GM12878 (cell line): ENCODE measurements around the gene TSC22D4. TPM values are rescaled to one million over a fixed set of nuclear protein-coding genes. Genes with fewer than 3 reads are reported as not detected.

Source experiments
- ATAC-seq: fragments of 200-7000 bp; cut with Tn5 transposase; 3 replicates; pipeline ENCODE4 v1.9.1; 2020; ENCODE audit warnings: mild to moderate bottlenecking, moderate library complexity
- BruUV-seq: library from RNA; stranded (reverse); fragments of 400-500 nt; replicated peaks from 2 replicates; lab custom pipeline; 2021; lab: Mats Ljungman, UMichigan
- CTCF ChIA-PET: fragments of 300-600 bp; sonication (Branson Sonifier 250); formaldehyde crosslinking; extraction: SDS; loops from one replicate; lab custom pipeline; 2021; ENCODE audit warnings: inconsistent platforms; lab: Yijun Ruan, JAX
- POLR2A ChIA-PET: fragments of 350-600 bp; formaldehyde crosslinking; extraction: SDS; loops from one replicate; lab custom pipeline; 2021; ENCODE audit warnings: inconsistent platforms; lab: Charles Lee
- RAD21 ChIA-PET: fragments of 300-600 bp; sonication (Branson Sonifier 250); formaldehyde crosslinking; loops from one replicate; lab custom pipeline; 2023; ENCODE audit warnings: antibody characterized with exemption; ENCODE audit not compliant: unreplicated experiment; lab: Charles Lee
- SMC1A ChIA-PET: fragments of 300-600 bp; sonication (Branson Sonifier 250); formaldehyde crosslinking; loops from one replicate; lab custom pipeline; 2023; ENCODE audit not compliant: unreplicated experiment, uncharacterized antibody; lab: Charles Lee
- DNase-seq: peaks from one replicate; pipeline ENCODE4 v3.0.0-alpha.2; 2011; ENCODE audit warnings: low read depth, low spot score
- FAIRE-seq: peaks from 3 replicates; lab custom pipeline; 2011; peaks lifted over from hg19 to GRCh38; lab: Jason Lieb, UNC
- H2AFZ ChIP-seq: 2 replicates; pipeline ENCODE4 v1.6.0; 2011; ENCODE audit warnings: low read depth, low read length, control low read depth; ENCODE audit not compliant: control insufficient read depth
- H3K27ac ChIP-seq: 2 replicates; pipeline ENCODE4 v1.5.1; 2011; ENCODE audit warnings: control low read depth; ENCODE audit not compliant: control insufficient read depth, insufficient read depth
- H3K27me3 ChIP-seq, 2 experiments: replicated peaks in 1 of 2; 2 replicates each; pipeline versions ENCODE4 v1.6.0 to v1.6.1; 2011; ENCODE audit warnings: low read length in 1 of 2; ENCODE audit not compliant: control insufficient read depth in 2 of 2, insufficient read depth in 2 of 2
- H3K36me3 ChIP-seq, 2 experiments: 2 replicates each; pipeline ENCODE4 v1.5.1; 2011; ENCODE audit warnings: low read length in 1 of 2; ENCODE audit not compliant: control insufficient read depth in 2 of 2, insufficient read depth in 2 of 2
- H3K4me1 ChIP-seq: 2 replicates; pipeline ENCODE4 v1.6.1; 2011; ENCODE audit warnings: mild to moderate bottlenecking, low read length, moderate library complexity, mixed read lengths; ENCODE audit not compliant: control insufficient read depth, insufficient read depth
- H3K4me2 ChIP-seq: 2 replicates; pipeline ENCODE4 v1.6.0; 2011; ENCODE audit warnings: control low read depth; ENCODE audit not compliant: control insufficient read depth, insufficient read depth
- H3K4me3 ChIP-seq: fragments of 200-600 bp; sonication (generic); 2 replicates; pipeline ENCODE4 v1.5.1; 2016
- H3K79me2 ChIP-seq: 2 replicates; pipeline ENCODE4 v1.6.0; 2011; ENCODE audit warnings: low read length; ENCODE audit not compliant: control insufficient read depth, insufficient read depth
- H3K9ac ChIP-seq: 2 replicates; pipeline ENCODE4 v1.8.0; 2011; ENCODE audit warnings: low read length, control low read depth, mixed read lengths; ENCODE audit not compliant: control insufficient read depth, insufficient read depth
- H3K9me3 ChIP-seq: replicated peaks from 3 replicates; pipeline ENCODE4 v1.5.1; 2011; ENCODE audit warnings: mild to moderate bottlenecking, low read length; ENCODE audit not compliant: control insufficient read depth, insufficient read depth
- H4K20me1 ChIP-seq: 2 replicates; pipeline ENCODE4 v1.6.0; 2011; ENCODE audit not compliant: control insufficient read depth, insufficient read depth
- JUND ChIP-seq: IDR thresholded peaks from 2 replicates; pipeline ENCODE4 v1.6.1; 2012; ENCODE audit warnings: low read depth, mild to moderate bottlenecking, low read length, improper control_type of control experiment, moderate library complexity
- NBN ChIP-seq: fragments of 450-650 bp; IDR thresholded peaks from 2 replicates; pipeline ENCODE4 v1.6.1; 2016
- PKNOX1 ChIP-seq: fragments of 450-650 bp; IDR thresholded peaks from 2 replicates; pipeline ENCODE4 v1.6.1; 2016; ENCODE audit warnings: mild to moderate bottlenecking
- SMAD1 ChIP-seq: fragments of 450-650 bp; IDR thresholded peaks from 2 replicates; pipeline ENCODE4 v1.6.1; 2018; ENCODE audit warnings: mild to moderate bottlenecking, low read depth; ENCODE audit not compliant: partially characterized antibody
- SREBF2 ChIP-seq: IDR thresholded peaks from 2 replicates; pipeline ENCODE4 v1.6.1; 2012; ENCODE audit warnings: mild to moderate bottlenecking, low read length
- STAT3 ChIP-seq: IDR thresholded peaks from 2 replicates; pipeline ENCODE4 v1.6.1; 2011; ENCODE audit warnings: low read depth, low read length, improper control_type of control experiment
- ZBED1 ChIP-seq: IDR thresholded peaks from 2 replicates; pipeline ENCODE4 v1.6.1; 2016; ENCODE audit warnings: borderline replicate concordance
- ZNF207 ChIP-seq: fragments of 450-650 bp; IDR thresholded peaks from 2 replicates; pipeline ENCODE4 v1.6.1; 2014; ENCODE audit warnings: antibody characterized with exemption, mild to moderate bottlenecking, borderline replicate concordance
- ZNF217 ChIP-seq: fragments of 450-650 bp; IDR thresholded peaks from 2 replicates; pipeline ENCODE4 v1.6.1; 2017; ENCODE audit warnings: antibody characterized with exemption, mild to moderate bottlenecking
- ZNF24 ChIP-seq: fragments of 450-650 bp; IDR thresholded peaks from 2 replicates; pipeline ENCODE4 v1.6.1; 2017; ENCODE audit warnings: antibody characterized with exemption, mild to moderate bottlenecking
- WGBS: methylation state at CpG from one replicate; pipeline ENCODE4 v1.1.6; 2016; ENCODE audit warnings: low lambda C conversion rate; ENCODE audit not compliant: insufficient replicate concordance, insufficient coverage; ENCODE audit errors: missing lambda C conversion rate; 5-methylcytosine and 5-hydroxymethylcytosine counted together
- in situ Hi-C: fragments of 300-500 bp; cut with MboI; formaldehyde crosslinking; loops from 9 replicates; pipeline ENCODE4 v1.14.3; 2018; ENCODE audit warnings: mixed read lengths
- intact Hi-C: fragments of 100-400 bp; cut with micrococcal nuclease; formaldehyde crosslinking; loops from one replicate; pipeline ENCODE4 v1.14.2; 2022; ENCODE audit not compliant: unreplicated experiment
- polyA plus RNA-seq, 11 experiments: library from polyadenylated mRNA; depleted of rRNA in 4 of 11; unstranded in 6 of 11; stranded (reverse) in 5 of 11; fragments of >200 nt; fragmentation: Nextera tagmentation in 4 of 11; fragmentation: Illumina TruSeq in 1 of 11; extraction: Ambion mirVana in 4 of 11; extraction: Trizol in 1 of 11; gene quantifications; 1 replicate in 1 of 11; 2 replicates in 10 of 11; pipeline versions ENCODE4 v1.2.1 to v1.2.3, GENCODE V29; 2011 to 2016; ENCODE audit warnings: inconsistent platforms in 2 of 11, missing spikeins in 2 of 11, low read depth in 1 of 11
- total RNA-seq, 4 experiments: library from RNA; depleted of rRNA in 3 of 4; stranded (reverse); fragments of >200 nt in 3 of 4; fragmentation: Illumina TruSeq in 1 of 4; extraction: Trizol in 1 of 4; gene quantifications; 2 replicates each; pipeline versions ENCODE4 v1.2.1 to v1.2.3, GENCODE V29; 2013 to 2021

The TSC22D4 gene
- total and polyA plus RNA-seq, 10 of the 15 experiments (the other 5 are each of a cell fraction or from before 2014, with no cell fraction given) = 0.50 to 65.7 (median 24.4) TPM

DNA sequence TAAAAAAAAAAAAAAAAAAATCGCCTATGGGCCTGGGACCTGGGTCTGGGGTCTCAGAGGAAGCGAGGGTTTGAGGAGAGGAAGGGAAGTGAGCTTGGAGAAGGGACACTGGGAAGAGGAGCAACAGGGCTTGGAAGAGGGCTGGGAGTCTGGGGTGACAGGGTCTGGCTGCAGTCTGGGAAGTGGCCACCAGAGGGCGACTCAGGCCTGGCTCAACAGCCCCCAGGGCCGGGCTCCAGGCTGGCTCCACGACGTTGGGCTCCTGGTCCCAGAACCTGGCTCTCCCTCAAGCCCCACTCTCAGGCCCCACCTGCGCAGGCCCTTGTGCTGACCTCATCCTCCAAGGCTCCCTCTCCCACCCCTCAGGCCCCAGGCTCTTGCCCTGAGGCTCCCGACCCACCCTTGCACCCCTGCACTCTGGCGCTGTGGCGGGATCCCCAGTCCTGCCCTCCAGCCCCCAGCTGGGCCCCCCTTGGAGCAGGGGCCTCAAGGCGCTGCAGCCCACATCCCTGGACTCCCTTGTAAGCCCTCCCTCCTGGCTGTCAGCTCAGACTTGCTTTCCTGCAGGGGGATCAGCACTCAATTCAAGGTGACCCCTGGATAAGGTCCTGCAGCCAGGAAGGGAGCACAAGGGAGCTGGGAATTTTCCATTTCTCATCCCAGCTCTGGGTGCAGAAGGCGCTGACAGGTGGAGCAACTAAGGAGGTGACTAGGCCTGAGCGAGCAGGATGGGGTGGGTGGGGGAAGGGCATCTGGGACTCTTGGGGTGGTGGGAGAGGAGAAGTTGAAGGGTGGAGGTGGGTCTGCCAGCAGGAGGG lies 9.6 kb downstream of the TSC22D4 start (continued):
- TF ChIP-seq SREBF2 (no peak), ZBED1 (no peak)

DNA sequence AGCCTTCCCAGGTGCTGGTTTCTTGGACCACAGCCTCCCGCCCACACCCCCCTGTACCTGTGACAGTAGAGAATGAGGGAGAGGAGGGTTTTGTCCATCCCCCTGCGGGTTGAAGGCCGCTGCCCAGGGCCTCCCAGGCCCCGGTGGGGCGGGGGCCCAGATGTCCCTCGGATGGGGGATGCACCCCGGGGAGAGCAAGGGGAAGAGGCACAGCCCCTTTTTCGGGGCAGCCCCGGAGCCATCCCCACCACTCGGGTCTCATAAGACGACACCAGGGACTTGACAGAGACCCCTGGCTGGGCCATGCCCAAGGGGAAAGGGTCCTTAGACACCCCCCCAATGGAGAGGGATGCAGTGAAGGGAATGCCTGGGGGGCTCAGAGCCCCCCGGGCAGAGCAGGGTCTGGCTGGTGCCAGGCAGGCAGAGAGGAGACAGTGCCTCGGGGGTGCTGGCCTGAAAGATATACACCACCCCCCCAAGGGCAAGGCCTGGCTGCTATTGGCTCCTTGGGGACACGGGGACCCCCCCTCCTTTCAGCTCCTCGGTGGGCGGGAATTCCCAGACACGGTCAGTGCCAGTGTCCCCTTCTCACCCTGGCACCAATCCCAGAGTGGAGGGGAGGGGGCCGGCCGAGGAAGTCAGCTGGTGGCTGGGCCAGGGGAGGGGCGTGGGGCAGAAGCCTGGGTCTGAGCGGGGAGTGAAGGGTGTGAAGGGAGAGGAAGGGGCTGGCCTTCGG lies 11.2 kb downstream of the TSC22D4 start:
- CTCF ChIA-PET = interaction anchor here (0.6 to 2.2 kb wide), 2 partner anchors 117 to 471 kb away, joined by 3 to 5 read pairs; no protein-coding TSS in a partner anchor
- DNase-seq (no peak), ATAC-seq (no peak), FAIRE-seq (no peak)
- no peak overlapping the region for H3K27ac ChIP-seq
- H3K79me2 ChIP-seq = 0 out of 2 replicates have a peak, but pooled peaks cover 3% of the 10 kb centered on the region
- H3K4me2 ChIP-seq = no peak overlapping the region
- H4K20me1 ChIP-seq = no peaks in the 10 kb centered on the region
- H3K4me3 ChIP-seq = no peak overlapping the region
- WGBS = 88% methylated on average over 20 of the region's 22 CpGs
- H3K27me3 ChIP-seq = no peaks in the 10 kb centered on the region
- RAD21 ChIA-PET = interaction anchor here (1.1 to 2.8 kb wide), 2 partner anchors 74 to 91 kb away, joined by 4 to 24 read pairs; no protein-coding TSS in a partner anchor
- peaks cover 6% of the 10 kb centered on the region in 2 experiments; a peak in 3 of 4 replicates for H3K36me3 ChIP-seq
- BruUV-seq = no TSS peak
- no peaks in the 10 kb centered on the region for H3K9me3 ChIP-seq
- no peak overlapping the region for H3K9ac ChIP-seq
- SMC1A ChIA-PET = interaction anchor here (0.5 to 0.9 kb wide), 2 partner anchors 122 to 334 kb away, joined by 3 read pairs; no protein-coding TSS in a partner anchor
- in situ Hi-C loops (loop anchor here (25.0 kb wide), 1 partner anchor 219 kb away; the partner anchor contains the start of gene GIGYF1), intact Hi-C loops (no loop called here)
- POLR2A ChIA-PET = interaction anchor here (0.7 kb wide), 1 partner anchor 15 kb away, joined by 3 read pairs; no protein-coding TSS in a partner anchor
- TF ChIP-seq ZNF24 (no peak), PKNOX1 (no peak), JUND (no peak), NBN (no peak), ZNF217 (no peak), ZNF207 (no peak), SMAD1 (no peak), STAT3 (no peak)
- TF ChIP-seq, all 136 proteins: peak for 0
- H2AFZ ChIP-seq = no peak overlapping the region
- H3K4me1 ChIP-seq = no peaks in the 10 kb centered on the region; the same call in 1 of the 2 replicates
